PC-3 (cell line): ENCODE data around the gene AGAP1.

ENCODE experiments used
- EZH2 ChIP-seq: fragments of 300-600 bp; sonication (generic); IDR thresholded peaks from one replicate; pipeline ENCODE4 v1.6.1; 2017; ENCODE audit warnings: antibody characterized with exemption, mild to moderate bottlenecking, low read length; ENCODE audit not compliant: unreplicated experiment
- TF ChIP-seq, protein P1 (sequence below): fragments of 300-600 bp; sonication (generic); conservative IDR thresholded peaks from 2 replicates; pipeline ENCODE4 v1.5.1; 2017; ENCODE audit warnings: antibody characterized with exemption, low read depth, mild to moderate bottlenecking, low read length

DNA sequence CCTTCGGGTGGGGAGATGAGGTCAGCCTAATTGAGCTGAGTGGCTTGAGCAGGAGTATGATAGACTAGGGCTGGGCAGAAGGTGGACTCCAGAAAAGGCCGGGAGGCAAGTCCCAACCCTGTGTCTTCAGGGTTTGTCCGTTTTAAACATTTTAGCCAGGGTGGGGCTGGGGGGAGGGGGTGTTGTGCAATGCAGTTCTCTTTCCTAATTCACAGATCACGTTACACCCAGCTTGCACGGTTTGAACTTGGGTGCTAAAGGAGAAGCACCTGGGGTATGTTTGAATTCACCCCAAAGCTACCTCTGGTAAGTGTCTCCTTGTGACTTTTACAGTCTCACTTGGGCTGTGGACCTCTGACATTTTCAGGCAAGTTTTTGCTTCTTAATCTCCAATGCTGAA is 233.3 kb downstream of the AGAP1 start:
- no peak for TF ChIP-seq EZH2
- TF ChIP-seq, protein P1, sequence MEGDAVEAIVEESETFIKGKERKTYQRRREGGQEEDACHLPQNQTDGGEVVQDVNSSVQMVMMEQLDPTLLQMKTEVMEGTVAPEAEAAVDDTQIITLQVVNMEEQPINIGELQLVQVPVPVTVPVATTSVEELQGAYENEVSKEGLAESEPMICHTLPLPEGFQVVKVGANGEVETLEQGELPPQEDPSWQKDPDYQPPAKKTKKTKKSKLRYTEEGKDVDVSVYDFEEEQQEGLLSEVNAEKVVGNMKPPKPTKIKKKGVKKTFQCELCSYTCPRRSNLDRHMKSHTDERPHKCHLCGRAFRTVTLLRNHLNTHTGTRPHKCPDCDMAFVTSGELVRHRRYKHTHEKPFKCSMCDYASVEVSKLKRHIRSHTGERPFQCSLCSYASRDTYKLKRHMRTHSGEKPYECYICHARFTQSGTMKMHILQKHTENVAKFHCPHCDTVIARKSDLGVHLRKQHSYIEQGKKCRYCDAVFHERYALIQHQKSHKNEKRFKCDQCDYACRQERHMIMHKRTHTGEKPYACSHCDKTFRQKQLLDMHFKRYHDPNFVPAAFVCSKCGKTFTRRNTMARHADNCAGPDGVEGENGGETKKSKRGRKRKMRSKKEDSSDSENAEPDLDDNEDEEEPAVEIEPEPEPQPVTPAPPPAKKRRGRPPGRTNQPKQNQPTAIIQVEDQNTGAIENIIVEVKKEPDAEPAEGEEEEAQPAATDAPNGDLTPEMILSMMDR = no peak
